Parathyroid adenoma (tissue), 2 donors: ENCODE results near the gene HERC5.

Source experiments
- H2AFZ ChIP-seq: fragments of 300-600 bp; sonication (generic); one replicate; pipeline ENCODE4 v1.7.0; 2017; ENCODE audit warnings: antibody characterized with exemption, mild to moderate bottlenecking
- H3K27ac ChIP-seq: fragments of 300-600 bp; sonication (generic); one replicate; pipeline ENCODE4 v1.7.0; 2017
- H3K27me3 ChIP-seq: fragments of 300-600 bp; sonication (generic); one replicate; pipeline ENCODE4 v1.7.0; 2017; ENCODE audit warnings: low read length; ENCODE audit not compliant: control insufficient read depth, insufficient read depth
- H3K36me3 ChIP-seq: fragments of 300-600 bp; sonication (generic); one replicate; pipeline ENCODE4 v1.7.0; 2017; ENCODE audit warnings: low read length; ENCODE audit not compliant: control insufficient read depth, insufficient read depth
- H3K4me1 ChIP-seq: fragments of 300-600 bp; sonication (generic); one replicate; pipeline ENCODE4 v1.7.0; 2017; ENCODE audit warnings: control low read depth
- H3K4me2 ChIP-seq: fragments of 300-600 bp; sonication (generic); one replicate; pipeline ENCODE4 v1.7.0; 2017; ENCODE audit warnings: low read length
- H3K4me3 ChIP-seq: fragments of 300-600 bp; sonication (generic); one replicate; pipeline ENCODE4 v1.7.0; 2017; ENCODE audit warnings: low read depth, low read length
- H3K79me2 ChIP-seq: fragments of 300-600 bp; sonication (generic); one replicate; pipeline ENCODE4 v1.7.0; 2017; ENCODE audit warnings: control low read depth
- H3K9ac ChIP-seq: fragments of 300-600 bp; sonication (generic); one replicate; pipeline ENCODE4 v1.7.0; 2017; ENCODE audit warnings: mild to moderate bottlenecking
- H3K9me3 ChIP-seq: fragments of 300-600 bp; sonication (generic); one replicate; pipeline ENCODE4 v1.7.0; 2017; ENCODE audit warnings: low read length; ENCODE audit not compliant: control insufficient read depth
- CTCF ChIP-seq: fragments of 300-600 bp; sonication (generic); IDR thresholded peaks from one replicate; pipeline ENCODE4 v1.7.0; 2017; ENCODE audit warnings: antibody characterized with exemption, mild to moderate bottlenecking
- donor health status: primary hyperparathyroidism.

HERC5 gene

GRCh38 chr4:88549815-88550214 is 92.9 kb downstream of the HERC5 start:
- no peaks in the 10 kb centered on the region for H3K27me3 ChIP-seq
- H3K4me2 ChIP-seq = no peak overlapping the region
- H3K9me3 ChIP-seq = no peaks in the 10 kb centered on the region
- TF ChIP-seq CTCF = no peak
- H3K4me1 ChIP-seq = no peaks in the 10 kb centered on the region
- no peaks in the 10 kb centered on the region for H3K36me3 ChIP-seq
- no peak overlapping the region for H3K4me3 ChIP-seq
- H3K9ac ChIP-seq = no peak overlapping the region
- no peak overlapping the region for H3K27ac ChIP-seq
- no peak overlapping the region for H2AFZ ChIP-seq
- no peaks in the 10 kb centered on the region for H3K79me2 ChIP-seq
